ENCODE results near the gene TNFSF18. TPM values are rescaled to one million over a fixed set of nuclear protein-coding genes. Genes with fewer than 3 reads are reported as not detected.

The TNFSF18 gene
- total RNA-seq, 1 experiment from 2014 or later = 1.6 TPM

DNA sequence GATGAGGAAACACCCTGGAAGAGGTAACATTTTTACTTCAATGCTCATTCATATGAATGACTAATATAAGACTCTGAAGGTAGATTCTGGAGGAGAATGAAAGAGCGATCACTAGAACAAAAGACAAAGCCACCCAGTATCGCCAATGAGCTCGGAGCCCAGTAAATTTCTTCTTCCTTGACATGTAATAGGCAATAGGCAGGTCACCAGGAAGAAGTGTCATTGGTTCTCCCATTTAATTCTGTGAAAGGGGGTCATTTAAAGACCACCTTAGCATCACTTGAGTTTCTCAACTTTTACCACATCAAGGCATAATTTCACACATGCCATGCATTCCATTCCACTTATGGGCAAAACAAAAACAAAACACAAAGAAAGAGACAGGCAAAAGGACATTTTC lies 7.9 kb downstream of the TNFSF18 start:
- no peaks in the 10 kb centered on the region for H4K20me1 ChIP-seq (ENCODE audit: insufficient read depth)
- intact Hi-C loops (cut with micrococcal nuclease) = no loop called here
- no TSS peak for BruUV-seq (replicated peaks)
- peak overlapping the region; percentile 51; the same call in 1 of the 2 replicates for H3K27ac ChIP-seq (ENCODE audit: low read depth, low read length)
- H3K27me3 ChIP-seq (ENCODE audit: insufficient read depth, low read length) = no peaks in the 10 kb centered on the region
- H3K36me3 ChIP-seq (ENCODE audit: control insufficient read depth in 1 of 2, insufficient read depth in 2 of 2, low read length in 2 of 2) = no peaks in the 10 kb centered on the region
- H2AFZ ChIP-seq (ENCODE audit: low read depth, low read length, poor library complexity, severe bottlenecking) = peak overlapping the region; percentile 55
- ChIA-PET POLR2A (no interaction called here), RAD21 (ENCODE audit: low non-redundant PET in 1 of 2, low total read pairs in 2 of 2, uncharacterized antibody in 2 of 2, unreplicated experiment in 2 of 2) (interaction anchor here in 1 of 2 experiments (0.6 kb wide), 1 partner anchor 186 kb away, joined by 3 read pairs; no protein-coding TSS in a partner anchor), CTCF (interaction anchor here (1.1 kb wide), 1 partner anchor 216 kb away, joined by 3 read pairs; no protein-coding TSS in a partner anchor)
- H3K79me2 ChIP-seq (ENCODE audit: insufficient read depth, low read length) = no peaks in the 10 kb centered on the region
- no peaks in the 10 kb centered on the region for H3K9me2 ChIP-seq (ENCODE audit: insufficient read depth)
- no peaks in the 10 kb centered on the region for H3K9me3 ChIP-seq (ENCODE audit: control insufficient read depth in 1 of 2, insufficient read depth in 1 of 2, low read depth in 1 of 2, low read length in 2 of 2)
- H3K4me1 ChIP-seq (ENCODE audit: control insufficient read depth in 1 of 2, insufficient read depth in 2 of 2, low read length in 2 of 2) = peaks cover 23 to 41% of the 10 kb centered on the region in 2 experiments
- ATAC-seq = peak; percentile 85
- peak overlapping the region; percentile 60 for H3K4me2 ChIP-seq (ENCODE audit: low read length)
- peak overlapping the region; percentile 35 for H3K9ac ChIP-seq (ENCODE audit: low read length)
- TF ChIP-seq, protein P1, sequence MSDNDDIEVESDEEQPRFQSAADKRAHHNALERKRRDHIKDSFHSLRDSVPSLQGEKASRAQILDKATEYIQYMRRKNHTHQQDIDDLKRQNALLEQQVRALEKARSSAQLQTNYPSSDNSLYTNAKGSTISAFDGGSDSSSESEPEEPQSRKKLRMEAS (IDR thresholded peaks at IDR 0.05) = no peak
- TF ChIP-seq JUND (IDR thresholded peaks at IDR 0.05) (peak; percentile 49), SP1 (IDR thresholded peaks at IDR 0.05; ENCODE audit: low read depth) (peak; percentile 43; the same call in 1 of the 2 replicates), TCF7L2 (IDR thresholded peaks at IDR 0.05; ENCODE audit: borderline replicate concordance, extremely low read depth, insufficient read depth, insufficient read length) (peak; percentile 19), SRF (IDR thresholded peaks at IDR 0.05; ENCODE audit: low read depth) (peak; percentile 75; the same call in 1 of the 2 replicates), CEBPB (IDR thresholded peaks at IDR 0.05; ENCODE audit: low read depth) (peak; percentile 77), FOSL1 (IDR thresholded peaks at IDR 0.05; ENCODE audit: low read depth) (peak; percentile 43), CBX3 (IDR thresholded peaks at IDR 0.05; ENCODE audit: low read depth) (no peak)
- DNase-seq (ENCODE audit: low read depth, low spot score) = peak; percentile 69
- H3K4me3 ChIP-seq (replicated peaks in 1 of 2; ENCODE audit: low read depth in 1 of 2, low read length in 2 of 2) = peak overlapping the region in 1 of 2 experiments; percentile 15; a peak in 2 of 4 replicates

DNA sequence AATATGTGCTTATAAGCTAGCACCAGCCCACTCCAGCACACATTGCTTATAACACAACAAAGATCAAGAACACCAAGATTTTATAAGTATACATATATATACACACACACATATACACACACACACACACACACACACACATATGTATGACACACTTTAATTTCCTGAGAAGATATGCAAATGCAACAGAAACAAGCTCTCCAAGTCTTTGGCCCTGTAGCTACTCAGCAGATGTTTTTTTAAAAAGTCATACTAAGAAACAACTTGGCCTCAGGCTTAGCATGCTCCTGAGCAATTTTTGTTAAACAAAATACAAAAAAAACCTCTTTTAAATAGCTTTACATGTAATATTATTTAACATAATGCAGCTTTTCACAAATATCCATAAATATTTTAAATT lies 11.1 kb downstream of the TNFSF18 start:
- Histone ChIP-seq H3K9me2 (ENCODE audit: insufficient read depth) (no peaks in the 10 kb centered on the region), H3K4me3 (replicated peaks in 1 of 2; ENCODE audit: low read depth in 1 of 2, low read length in 2 of 2) (no peak overlapping the region), H3K36me3 (ENCODE audit: control insufficient read depth in 1 of 2, insufficient read depth in 2 of 2, low read length in 2 of 2) (no peaks in the 10 kb centered on the region), H3K79me2 (ENCODE audit: insufficient read depth, low read length) (no peaks in the 10 kb centered on the region), H3K27ac (ENCODE audit: low read depth, low read length) (no peak overlapping the region), H3K4me1 (ENCODE audit: control insufficient read depth in 1 of 2, insufficient read depth in 2 of 2, low read length in 2 of 2) (peaks cover 23 to 35% of the 10 kb centered on the region in 2 experiments), H4K20me1 (ENCODE audit: insufficient read depth) (no peaks in the 10 kb centered on the region), H3K9ac (ENCODE audit: low read length) (no peak overlapping the region), H2AFZ (ENCODE audit: low read depth, low read length, poor library complexity, severe bottlenecking) (no peak overlapping the region), H3K4me2 (ENCODE audit: low read length) (no peak overlapping the region), H3K9me3 (ENCODE audit: control insufficient read depth in 1 of 2, insufficient read depth in 1 of 2, low read depth in 1 of 2, low read length in 2 of 2) (no peaks in the 10 kb centered on the region), H3K27me3 (ENCODE audit: insufficient read depth, low read length) (no peaks in the 10 kb centered on the region)
- RAD21 ChIA-PET (ENCODE audit: low non-redundant PET in 1 of 2, low total read pairs in 2 of 2, uncharacterized antibody in 2 of 2, unreplicated experiment in 2 of 2) = no interaction called here
- BruUV-seq (replicated peaks) = no TSS peak
- no peak for DNase-seq (ENCODE audit: low read depth, low spot score)
- POLR2A ChIA-PET = no interaction called here
- intact Hi-C loops (cut with micrococcal nuclease) = no loop called here
- no peak for ATAC-seq
- CTCF ChIA-PET = no interaction called here
- TF ChIP-seq EZH2phosphoT487 (IDR thresholded peaks at IDR 0.05; ENCODE audit: borderline replicate concordance) (no peak), EZH2 (IDR thresholded peaks at IDR 0.05) (no peak), SRF (IDR thresholded peaks at IDR 0.05; ENCODE audit: low read depth) (no peak), POLR2A (IDR thresholded peaks at IDR 0.05; ENCODE audit: borderline replicate concordance, extremely low read depth, insufficient read depth, insufficient read length) (no peak), CBX3 (IDR thresholded peaks at IDR 0.05; ENCODE audit: low read depth) (no peak), RAD21 (IDR thresholded peaks at IDR 0.05; ENCODE audit: low read depth) (no peak), EGR1 (IDR thresholded peaks at IDR 0.05; ENCODE audit: low read depth) (no peak), ZNF274 (IDR thresholded peaks at IDR 0.05; ENCODE audit: low read depth, low read length) (no peak)
- TF ChIP-seq, protein P2, sequence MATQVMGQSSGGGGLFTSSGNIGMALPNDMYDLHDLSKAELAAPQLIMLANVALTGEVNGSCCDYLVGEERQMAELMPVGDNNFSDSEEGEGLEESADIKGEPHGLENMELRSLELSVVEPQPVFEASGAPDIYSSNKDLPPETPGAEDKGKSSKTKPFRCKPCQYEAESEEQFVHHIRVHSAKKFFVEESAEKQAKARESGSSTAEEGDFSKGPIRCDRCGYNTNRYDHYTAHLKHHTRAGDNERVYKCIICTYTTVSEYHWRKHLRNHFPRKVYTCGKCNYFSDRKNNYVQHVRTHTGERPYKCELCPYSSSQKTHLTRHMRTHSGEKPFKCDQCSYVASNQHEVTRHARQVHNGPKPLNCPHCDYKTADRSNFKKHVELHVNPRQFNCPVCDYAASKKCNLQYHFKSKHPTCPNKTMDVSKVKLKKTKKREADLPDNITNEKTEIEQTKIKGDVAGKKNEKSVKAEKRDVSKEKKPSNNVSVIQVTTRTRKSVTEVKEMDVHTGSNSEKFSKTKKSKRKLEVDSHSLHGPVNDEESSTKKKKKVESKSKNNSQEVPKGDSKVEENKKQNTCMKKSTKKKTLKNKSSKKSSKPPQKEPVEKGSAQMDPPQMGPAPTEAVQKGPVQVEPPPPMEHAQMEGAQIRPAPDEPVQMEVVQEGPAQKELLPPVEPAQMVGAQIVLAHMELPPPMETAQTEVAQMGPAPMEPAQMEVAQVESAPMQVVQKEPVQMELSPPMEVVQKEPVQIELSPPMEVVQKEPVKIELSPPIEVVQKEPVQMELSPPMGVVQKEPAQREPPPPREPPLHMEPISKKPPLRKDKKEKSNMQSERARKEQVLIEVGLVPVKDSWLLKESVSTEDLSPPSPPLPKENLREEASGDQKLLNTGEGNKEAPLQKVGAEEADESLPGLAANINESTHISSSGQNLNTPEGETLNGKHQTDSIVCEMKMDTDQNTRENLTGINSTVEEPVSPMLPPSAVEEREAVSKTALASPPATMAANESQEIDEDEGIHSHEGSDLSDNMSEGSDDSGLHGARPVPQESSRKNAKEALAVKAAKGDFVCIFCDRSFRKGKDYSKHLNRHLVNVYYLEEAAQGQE (IDR thresholded peaks at IDR 0.05; ENCODE audit: low read depth) = no peak
- TF ChIP-seq, protein P3, sequence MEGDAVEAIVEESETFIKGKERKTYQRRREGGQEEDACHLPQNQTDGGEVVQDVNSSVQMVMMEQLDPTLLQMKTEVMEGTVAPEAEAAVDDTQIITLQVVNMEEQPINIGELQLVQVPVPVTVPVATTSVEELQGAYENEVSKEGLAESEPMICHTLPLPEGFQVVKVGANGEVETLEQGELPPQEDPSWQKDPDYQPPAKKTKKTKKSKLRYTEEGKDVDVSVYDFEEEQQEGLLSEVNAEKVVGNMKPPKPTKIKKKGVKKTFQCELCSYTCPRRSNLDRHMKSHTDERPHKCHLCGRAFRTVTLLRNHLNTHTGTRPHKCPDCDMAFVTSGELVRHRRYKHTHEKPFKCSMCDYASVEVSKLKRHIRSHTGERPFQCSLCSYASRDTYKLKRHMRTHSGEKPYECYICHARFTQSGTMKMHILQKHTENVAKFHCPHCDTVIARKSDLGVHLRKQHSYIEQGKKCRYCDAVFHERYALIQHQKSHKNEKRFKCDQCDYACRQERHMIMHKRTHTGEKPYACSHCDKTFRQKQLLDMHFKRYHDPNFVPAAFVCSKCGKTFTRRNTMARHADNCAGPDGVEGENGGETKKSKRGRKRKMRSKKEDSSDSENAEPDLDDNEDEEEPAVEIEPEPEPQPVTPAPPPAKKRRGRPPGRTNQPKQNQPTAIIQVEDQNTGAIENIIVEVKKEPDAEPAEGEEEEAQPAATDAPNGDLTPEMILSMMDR (IDR thresholded peaks at IDR 0.05 in 2 of 3, conservative IDR thresholded peaks at IDR 0.05 in 1 of 3; ENCODE audit: borderline replicate concordance in 1 of 3, insufficient read depth in 1 of 3, low read depth in 2 of 3, low read length in 2 of 3) = no peak

Data from HCT116 (cell line).